Loucy (cell line): Measurements from ENCODE around the gene MACROD2.

ENCODE experiments used
- H2AFZ ChIP-seq: fragments of 200-600 bp; sonication (generic); 2 replicates; pipeline ENCODE4 v1.6.0; 2016; ENCODE audit warnings: antibody characterized with exemption, mild to moderate bottlenecking, low read length, moderate library complexity
- H3F3A ChIP-seq: fragments of 200-600 bp; 2 replicates; pipeline ENCODE4 v1.6.0; 2016; ENCODE audit warnings: antibody characterized with exemption, low read depth, mild to moderate bottlenecking
- H3K27me3 ChIP-seq: fragments of 200-600 bp; sonication (generic); 2 replicates; pipeline ENCODE4 v1.6.1; 2014; ENCODE audit warnings: low read length, mild to moderate bottlenecking; ENCODE audit not compliant: insufficient read depth, poor library complexity, severe bottlenecking
- H3K36me3 ChIP-seq: fragments of 200-600 bp; sonication (generic); 2 replicates; pipeline ENCODE4 v1.6.1; 2016; ENCODE audit warnings: low read length; ENCODE audit not compliant: insufficient read depth
- H3K4me1 ChIP-seq: fragments of 200-600 bp; sonication (generic); 2 replicates; pipeline ENCODE4 v1.5.1; 2014; ENCODE audit warnings: low read length, mild to moderate bottlenecking; ENCODE audit not compliant: insufficient read depth, poor library complexity, severe bottlenecking
- H3K4me2 ChIP-seq: fragments of 200-600 bp; sonication (generic); 2 replicates; pipeline ENCODE4 v1.6.0; 2014; ENCODE audit warnings: antibody characterized with exemption, low read length, low read depth, mild to moderate bottlenecking; ENCODE audit not compliant: poor library complexity, severe bottlenecking
- H3K4me3 ChIP-seq: fragments of 200-600 bp; sonication (generic); 2 replicates; pipeline ENCODE4 v1.5.1; 2014; ENCODE audit warnings: low read length, mild to moderate bottlenecking, mixed read lengths; ENCODE audit not compliant: poor library complexity, severe bottlenecking
- H3K79me2 ChIP-seq: fragments of 200-600 bp; sonication (generic); 2 replicates; pipeline ENCODE4 v1.6.1; 2014; ENCODE audit warnings: low read length; ENCODE audit not compliant: insufficient read depth
- H3K9ac ChIP-seq: fragments of 200-600 bp; sonication (generic); 2 replicates; pipeline ENCODE4 v1.6.0; 2014; ENCODE audit warnings: mild to moderate bottlenecking, low read depth, low read length, moderate library complexity; ENCODE audit not compliant: poor library complexity, severe bottlenecking
- H3K9me2 ChIP-seq: fragments of 200-600 bp; sonication (generic); replicated peaks from 2 replicates; pipeline ENCODE4 v1.6.1; 2016; ENCODE audit warnings: low read depth, low read length, mixed read lengths
- H3K9me3 ChIP-seq: fragments of 200-600 bp; sonication (generic); 2 replicates; pipeline ENCODE4 v1.6.1; 2014; ENCODE audit warnings: mild to moderate bottlenecking, antibody characterized with exemption, low read length, low read depth; ENCODE audit not compliant: insufficient read depth
- H4K20me1 ChIP-seq: fragments of 200-600 bp; sonication (generic); 2 replicates; pipeline ENCODE4 v1.6.0; 2014; ENCODE audit warnings: antibody characterized with exemption, low read length, mild to moderate bottlenecking; ENCODE audit not compliant: insufficient read depth, poor library complexity, severe bottlenecking
- CTCF ChIP-seq: fragments of 200-600 bp; sonication (generic); conservative IDR thresholded peaks from 2 replicates; pipeline ENCODE4 v1.5.1; 2014; ENCODE audit warnings: mild to moderate bottlenecking, antibody characterized with exemption, low read length
- EZH2phosphoT487 ChIP-seq: fragments of 200-600 bp; IDR thresholded peaks from 2 replicates; pipeline ENCODE4 v1.6.1; 2018; ENCODE audit warnings: antibody characterized with exemption, mild to moderate bottlenecking, moderate library complexity, borderline replicate concordance

Gene MACROD2

GRCh38 chr20:14865169-14865568, 869.9 kb downstream of the MACROD2 start:
- H4K20me1 ChIP-seq, result no peaks in the 10 kb centered on the region
- no peaks in the 10 kb centered on the region for H3K36me3 ChIP-seq
- no peaks in the 10 kb centered on the region for H3K27me3 ChIP-seq
- no peaks in the 10 kb centered on the region for H3K9me3 ChIP-seq
- H3K4me1 ChIP-seq, result no peaks in the 10 kb centered on the region
- H3K4me2 ChIP-seq, result no peak overlapping the region
- H3K4me3 ChIP-seq, result no peak overlapping the region
- H3F3A ChIP-seq, result no peaks in the 10 kb centered on the region
- no peak overlapping the region for H3K9ac ChIP-seq
- H3K79me2 ChIP-seq, result no peaks in the 10 kb centered on the region
- no peak overlapping the region for H2AFZ ChIP-seq
- no peaks in the 10 kb centered on the region for H3K9me2 ChIP-seq
- TF ChIP-seq CTCF (no peak), EZH2phosphoT487 (no peak)

- Histone ChIP-seq H3K4me3 (no peak overlapping the region), H3K79me2 (no peaks in the 10 kb centered on the region), H3K4me2 (no peak overlapping the region), H2AFZ (no peak overlapping the region), H4K20me1 (no peaks in the 10 kb centered on the region), H3K9me3 (0 out of 2 replicates have a peak, but pooled peaks cover 3% of the 10 kb centered on the region), H3K4me1 (no peaks in the 10 kb centered on the region), H3K36me3 (no peaks in the 10 kb centered on the region), H3K9me2 (no peaks in the 10 kb centered on the region), H3K27me3 (no peaks in the 10 kb centered on the region), H3K9ac (no peak overlapping the region), H3F3A (no peaks in the 10 kb centered on the region)
- TF ChIP-seq CTCF (no peak), EZH2phosphoT487 (no peak)
Measured at GRCh38 chr20:14865731-14866130, 870.4 kb downstream of the MACROD2 start.

GRCh38 chr20:14866841-14867514, 871.7 kb downstream of the MACROD2 start:
- Histone ChIP-seq H3K9ac (no peak overlapping the region), H4K20me1 (no peaks in the 10 kb centered on the region), H3K4me2 (no peak overlapping the region)

More at GRCh38 chr20:14866841-14867514, 871.7 kb downstream of the MACROD2 start:
- Histone ChIP-seq H3K4me3 (no peak overlapping the region), H3K27me3 (no peaks in the 10 kb centered on the region), H3K36me3 (no peaks in the 10 kb centered on the region), H3K4me1 (no peaks in the 10 kb centered on the region), H2AFZ (no peak overlapping the region), H3F3A (no peaks in the 10 kb centered on the region), H3K9me2 (no peaks in the 10 kb centered on the region), H3K79me2 (no peaks in the 10 kb centered on the region), H3K9me3 (0 out of 2 replicates have a peak, but pooled peaks cover 3% of the 10 kb centered on the region)
- TF ChIP-seq CTCF (no peak), EZH2phosphoT487 (no peak)
